PFSK-1 (cell line): ENCODE measurements around the gene TRAPPC10.

Experiments
- FOXP2 ChIP-seq: optimal IDR thresholded peaks from 2 replicates; pipeline ENCODE3; 2011; ENCODE audit warnings: borderline replicate concordance, control low read depth, inconsistent platforms; ENCODE audit not compliant: insufficient read depth; ENCODE audit errors: extremely low read length, extremely low read depth
- POLR2AphosphoS5 ChIP-seq: IDR thresholded peaks from 2 replicates; pipeline ENCODE4 v1.6.1; 2012; ENCODE audit warnings: low read depth, mild to moderate bottlenecking, control low read depth, low read length, moderate library complexity
- SIN3A ChIP-seq: IDR thresholded peaks from 2 replicates; pipeline ENCODE4 v1.6.1; 2012; ENCODE audit warnings: mild to moderate bottlenecking, low read length, moderate library complexity, borderline replicate concordance; ENCODE audit not compliant: insufficient read depth
- TAF1 ChIP-seq: IDR thresholded peaks from 2 replicates; pipeline ENCODE4 v1.6.1; 2012; ENCODE audit warnings: low read length, control low read depth, borderline replicate concordance; ENCODE audit not compliant: insufficient read depth
- TF ChIP-seq, protein P1 (sequence below), 2 experiments: IDR thresholded peaks; 2 replicates each; pipeline versions ENCODE4 v1.6.1 to v1.8.0; 2011 to 2012; ENCODE audit warnings: low read depth in 2 of 2, low read length in 2 of 2, control low read depth in 1 of 2, inconsistent platforms in 1 of 2, mild to moderate bottlenecking in 1 of 2, moderate library complexity in 1 of 2; ENCODE audit not compliant: insufficient read depth in 1 of 2

The TRAPPC10 gene

DNA sequence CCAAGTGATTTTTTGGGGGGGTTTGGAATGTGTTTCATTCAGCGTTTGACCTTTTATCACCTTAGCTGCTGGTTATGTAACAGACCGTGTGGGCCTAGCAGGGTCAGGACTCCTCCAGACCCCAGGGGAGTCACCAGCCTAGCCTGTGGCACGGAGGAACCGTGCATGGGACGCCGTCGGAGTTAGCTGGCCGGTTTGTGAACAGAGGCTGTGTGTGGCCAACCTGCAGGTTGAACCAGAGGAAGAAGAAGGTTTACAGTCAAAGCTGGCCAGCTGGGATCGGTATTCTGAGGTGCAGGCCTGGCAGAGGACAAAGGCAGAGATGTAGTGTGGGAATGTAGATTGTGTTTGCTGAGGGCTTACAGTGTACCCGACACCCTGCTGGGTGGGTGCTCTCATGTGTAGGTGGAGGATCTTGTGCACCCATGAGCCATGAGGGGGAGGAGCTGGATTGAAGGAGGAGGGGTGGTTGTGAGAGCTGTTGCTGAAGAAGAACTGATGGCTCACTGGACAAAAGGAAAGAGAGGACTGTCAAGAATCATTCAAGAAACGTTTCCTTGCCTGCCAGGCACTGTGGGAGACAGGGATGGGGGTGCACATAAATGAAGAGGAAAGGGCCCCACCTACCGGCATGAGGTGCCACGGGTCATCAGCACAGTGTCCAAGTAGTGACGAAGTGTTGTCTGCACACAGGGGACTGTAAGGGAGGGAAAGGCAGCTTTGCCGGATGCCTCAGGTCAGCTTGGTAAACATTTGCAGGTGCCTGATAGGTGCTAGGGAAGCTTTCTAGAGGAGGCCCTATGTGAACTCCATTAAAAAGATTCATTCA is 55.1 kb downstream of the TRAPPC10 start:
- TF ChIP-seq, protein P1, sequence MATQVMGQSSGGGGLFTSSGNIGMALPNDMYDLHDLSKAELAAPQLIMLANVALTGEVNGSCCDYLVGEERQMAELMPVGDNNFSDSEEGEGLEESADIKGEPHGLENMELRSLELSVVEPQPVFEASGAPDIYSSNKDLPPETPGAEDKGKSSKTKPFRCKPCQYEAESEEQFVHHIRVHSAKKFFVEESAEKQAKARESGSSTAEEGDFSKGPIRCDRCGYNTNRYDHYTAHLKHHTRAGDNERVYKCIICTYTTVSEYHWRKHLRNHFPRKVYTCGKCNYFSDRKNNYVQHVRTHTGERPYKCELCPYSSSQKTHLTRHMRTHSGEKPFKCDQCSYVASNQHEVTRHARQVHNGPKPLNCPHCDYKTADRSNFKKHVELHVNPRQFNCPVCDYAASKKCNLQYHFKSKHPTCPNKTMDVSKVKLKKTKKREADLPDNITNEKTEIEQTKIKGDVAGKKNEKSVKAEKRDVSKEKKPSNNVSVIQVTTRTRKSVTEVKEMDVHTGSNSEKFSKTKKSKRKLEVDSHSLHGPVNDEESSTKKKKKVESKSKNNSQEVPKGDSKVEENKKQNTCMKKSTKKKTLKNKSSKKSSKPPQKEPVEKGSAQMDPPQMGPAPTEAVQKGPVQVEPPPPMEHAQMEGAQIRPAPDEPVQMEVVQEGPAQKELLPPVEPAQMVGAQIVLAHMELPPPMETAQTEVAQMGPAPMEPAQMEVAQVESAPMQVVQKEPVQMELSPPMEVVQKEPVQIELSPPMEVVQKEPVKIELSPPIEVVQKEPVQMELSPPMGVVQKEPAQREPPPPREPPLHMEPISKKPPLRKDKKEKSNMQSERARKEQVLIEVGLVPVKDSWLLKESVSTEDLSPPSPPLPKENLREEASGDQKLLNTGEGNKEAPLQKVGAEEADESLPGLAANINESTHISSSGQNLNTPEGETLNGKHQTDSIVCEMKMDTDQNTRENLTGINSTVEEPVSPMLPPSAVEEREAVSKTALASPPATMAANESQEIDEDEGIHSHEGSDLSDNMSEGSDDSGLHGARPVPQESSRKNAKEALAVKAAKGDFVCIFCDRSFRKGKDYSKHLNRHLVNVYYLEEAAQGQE (IDR thresholded peaks at IDR 0.05; ENCODE audit: insufficient read depth in 1 of 2, low read depth in 2 of 2, low read length in 2 of 2) = no peak
- TF ChIP-seq POLR2AphosphoS5 = no peak

GRCh38 chr21:44070391-44070790 is 58.3 kb downstream of the TRAPPC10 start:
- TF ChIP-seq POLR2AphosphoS5 (no peak), SIN3A (no peak), TAF1 (no peak), FOXP2 (no peak)
- TF ChIP-seq, protein P1 (IDR thresholded peaks at IDR 0.05; ENCODE audit: insufficient read depth in 1 of 2, low read depth in 2 of 2, low read length in 2 of 2) = no peak

GRCh38 chr21:44071359-44072104 is 59.4 kb downstream of the TRAPPC10 start:
- no peak for TF ChIP-seq POLR2AphosphoS5
- TF ChIP-seq, protein P1 (IDR thresholded peaks at IDR 0.05; ENCODE audit: insufficient read depth in 1 of 2, low read depth in 2 of 2, low read length in 2 of 2) = no peak
- TF ChIP-seq FOXP2 = no peak
- TF ChIP-seq TAF1 = no peak
- TF ChIP-seq SIN3A = no peak

- TF ChIP-seq, protein P1 (IDR thresholded peaks at IDR 0.05; ENCODE audit: insufficient read depth in 1 of 2, low read depth in 2 of 2, low read length in 2 of 2) = no peak
- no peak for TF ChIP-seq POLR2AphosphoS5
- TF ChIP-seq FOXP2 = no peak
- TF ChIP-seq SIN3A = no peak
- no peak for TF ChIP-seq TAF1
These were observed 60.0 kb downstream of the TRAPPC10 start for GRCh38 chr21:44072111-44072510.
